Esophagus muscularis mucosa (tissue), 3 donors: ENCODE results near the gene SAA4.

Source experiments
- CTCF ChIP-seq, 3 experiments: fragments of 200-600 bp in 2 of 3; fragments of 450-650 bp in 1 of 3; sonication (generic) in 2 of 3; IDR thresholded peaks; one replicate each; pipeline ENCODE4 v1.5.1; 2017 to 2019; ENCODE audit warnings: antibody characterized with exemption in 3 of 3, mild to moderate bottlenecking in 2 of 3, moderate library complexity in 1 of 3
- EP300 ChIP-seq: sonication (generic); formaldehyde crosslinking; IDR thresholded peaks from one replicate; pipeline ENCODE4 v1.6.1; 2017; ENCODE audit warnings: antibody characterized with exemption

DNA sequence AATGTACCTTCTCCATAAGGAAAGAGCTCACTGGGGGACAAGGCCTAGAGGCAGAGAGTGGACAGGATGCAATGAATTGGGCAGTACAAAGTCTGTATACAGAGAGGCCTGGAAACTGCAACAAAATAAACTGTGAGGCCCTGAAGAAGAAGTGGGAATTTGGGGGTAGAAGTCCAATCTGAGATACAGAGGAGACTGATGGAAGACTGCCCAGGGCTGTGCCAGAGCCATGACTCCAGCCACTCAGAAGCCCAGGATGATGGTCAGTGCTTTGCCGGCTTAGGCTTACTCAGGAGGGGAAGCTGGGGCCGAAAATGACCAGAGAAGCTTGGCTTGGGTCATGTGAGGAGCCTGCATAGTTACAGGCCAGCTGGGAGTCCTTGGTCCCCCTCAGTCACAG lies 5.7 kb downstream of the SAA4 start:
- TF ChIP-seq EP300 (no peak), CTCF (IDR thresholded peaks at IDR 0.05) (no peak)
